ENCODE measurements around the gene FRMD8.

The FRMD8 gene

DNA sequence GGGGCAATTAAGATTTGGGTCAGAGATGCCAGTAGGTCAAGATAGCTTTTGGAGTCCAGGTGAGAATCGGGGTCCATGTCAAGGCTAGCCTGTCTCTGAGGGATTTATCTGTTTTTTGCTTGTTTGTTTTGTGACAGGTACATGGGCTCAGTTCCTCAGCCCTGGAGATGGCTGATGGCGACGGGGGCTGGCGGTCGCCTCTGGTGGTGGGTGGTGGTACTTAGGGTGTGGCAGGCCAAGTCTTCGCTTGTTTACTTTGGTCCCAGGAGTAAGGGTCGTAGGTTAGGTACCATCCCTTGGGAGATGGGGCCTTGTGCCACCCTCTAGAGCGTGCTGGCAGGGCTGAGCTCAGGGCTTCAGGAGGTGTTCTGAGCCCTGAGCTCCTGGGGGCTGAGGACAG lies 8.7 kb upstream of the FRMD8 start:
- no peak for TF ChIP-seq TAF1 (IDR thresholded peaks at IDR 0.05; ENCODE audit: low read depth)
- no peak for TF ChIP-seq TEAD4 (IDR thresholded peaks at IDR 0.05)
- no peak for TF ChIP-seq CREB1 (IDR thresholded peaks at IDR 0.05; ENCODE audit: low read depth)
- no peak for TF ChIP-seq CEBPB (IDR thresholded peaks at IDR 0.05)
- TF ChIP-seq ZBTB7A (IDR thresholded peaks at IDR 0.05; ENCODE audit: low read depth): no peak
- TF ChIP-seq REST (IDR thresholded peaks at IDR 0.05; ENCODE audit: low read depth): no peak
- no peak for TF ChIP-seq TCF12 (IDR thresholded peaks at IDR 0.05; ENCODE audit: low read depth)
- TF ChIP-seq RAD21 (IDR thresholded peaks at IDR 0.05; ENCODE audit: low read depth): no peak
- no peak for TF ChIP-seq EP300 (IDR thresholded peaks at IDR 0.05; ENCODE audit: borderline replicate concordance)
- TF ChIP-seq FOXM1 (IDR thresholded peaks at IDR 0.05; ENCODE audit: borderline replicate concordance, low read depth): no peak

GRCh38 chr11:65378208-65378927 lies 8.1 kb upstream of the FRMD8 start:
- TF ChIP-seq CREB1 (IDR thresholded peaks at IDR 0.05; ENCODE audit: low read depth) (no peak), RAD21 (IDR thresholded peaks at IDR 0.05; ENCODE audit: low read depth) (peak; percentile 34; the same call in 1 of the 2 replicates)

GRCh38 chr11:65378928-65379638 lies 7.4 kb upstream of the FRMD8 start:
- TF ChIP-seq EP300 (IDR thresholded peaks at IDR 0.05; ENCODE audit: borderline replicate concordance) (no peak), CREB1 (IDR thresholded peaks at IDR 0.05; ENCODE audit: low read depth) (no peak), TEAD4 (IDR thresholded peaks at IDR 0.05) (no peak), EGR1 (IDR thresholded peaks at IDR 0.05) (no peak), YY1 (IDR thresholded peaks at IDR 0.05; ENCODE audit: low read depth) (no peak), TCF12 (IDR thresholded peaks at IDR 0.05; ENCODE audit: low read depth) (no peak), CEBPB (IDR thresholded peaks at IDR 0.05) (no peak), FOXM1 (IDR thresholded peaks at IDR 0.05; ENCODE audit: borderline replicate concordance, low read depth) (no peak), TAF1 (IDR thresholded peaks at IDR 0.05; ENCODE audit: low read depth) (no peak), RAD21 (IDR thresholded peaks at IDR 0.05; ENCODE audit: low read depth) (no peak), USF1 (IDR thresholded peaks at IDR 0.05) (no peak), NFIC (IDR thresholded peaks at IDR 0.05) (no peak), REST (IDR thresholded peaks at IDR 0.05; ENCODE audit: low read depth) (no peak), ZBTB7A (IDR thresholded peaks at IDR 0.05; ENCODE audit: low read depth) (no peak)
- TF ChIP-seq, protein P1, sequence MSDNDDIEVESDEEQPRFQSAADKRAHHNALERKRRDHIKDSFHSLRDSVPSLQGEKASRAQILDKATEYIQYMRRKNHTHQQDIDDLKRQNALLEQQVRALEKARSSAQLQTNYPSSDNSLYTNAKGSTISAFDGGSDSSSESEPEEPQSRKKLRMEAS (IDR thresholded peaks at IDR 0.05): no peak

- no peak for TF ChIP-seq RAD21 (IDR thresholded peaks at IDR 0.05; ENCODE audit: low read depth)
- no peak for TF ChIP-seq REST (IDR thresholded peaks at IDR 0.05; ENCODE audit: low read depth)
- TF ChIP-seq CEBPB (IDR thresholded peaks at IDR 0.05): no peak
- TF ChIP-seq FOXM1 (IDR thresholded peaks at IDR 0.05; ENCODE audit: borderline replicate concordance, low read depth): no peak
- no peak for TF ChIP-seq TCF12 (IDR thresholded peaks at IDR 0.05; ENCODE audit: low read depth)
- TF ChIP-seq YY1 (IDR thresholded peaks at IDR 0.05; ENCODE audit: low read depth): no peak
- TF ChIP-seq TAF1 (IDR thresholded peaks at IDR 0.05; ENCODE audit: low read depth): no peak
- no peak for TF ChIP-seq USF1 (IDR thresholded peaks at IDR 0.05)
- TF ChIP-seq EGR1 (IDR thresholded peaks at IDR 0.05): no peak
- no peak for TF ChIP-seq NFIC (IDR thresholded peaks at IDR 0.05)
- TF ChIP-seq EP300 (IDR thresholded peaks at IDR 0.05; ENCODE audit: borderline replicate concordance): no peak
- TF ChIP-seq CREB1 (IDR thresholded peaks at IDR 0.05; ENCODE audit: low read depth): no peak
- no peak for TF ChIP-seq TEAD4 (IDR thresholded peaks at IDR 0.05)
- TF ChIP-seq ZBTB7A (IDR thresholded peaks at IDR 0.05; ENCODE audit: low read depth): no peak
- TF ChIP-seq, protein P1 (IDR thresholded peaks at IDR 0.05): no peak
Observed at GRCh38 chr11:65379698-65380459, 6.6 kb upstream of the FRMD8 start.
